Neural crest cell (in vitro differentiated cells): ENCODE data around the gene SEC31B. TPM values are rescaled to one million over a fixed set of nuclear protein-coding genes. Genes with fewer than 3 reads are reported as not detected.

Experiments used
- DNase-seq: peaks from one replicate; pipeline ENCODE4 v3.0.0; 2021; ENCODE audit warnings: low read depth, mixed read lengths, low spot score
- H3K27ac Mint-ChIP-seq: one replicate; pipeline ENCODE4 v1.8.0; 2021; ENCODE audit warnings: mild to moderate bottlenecking, mixed read lengths; ENCODE audit not compliant: unreplicated experiment
- H3K27me3 Mint-ChIP-seq: 2 replicates; pipeline ENCODE4 v1.8.0; 2021; ENCODE audit warnings: low read depth, mild to moderate bottlenecking, mixed read lengths
- H3K36me3 Mint-ChIP-seq: 2 replicates; pipeline ENCODE4 v1.8.0; 2021; ENCODE audit warnings: low read depth, mild to moderate bottlenecking, mixed read lengths
- H3K4me1 Mint-ChIP-seq: 2 replicates; pipeline ENCODE4 v1.8.0; 2021; ENCODE audit warnings: mixed read lengths
- H3K4me3 Mint-ChIP-seq: one replicate; pipeline ENCODE4 v1.8.0; 2021; ENCODE audit warnings: mild to moderate bottlenecking, mixed read lengths
- H3K9me3 Mint-ChIP-seq: 2 replicates; pipeline ENCODE4 v1.8.0; 2021; ENCODE audit warnings: mixed read lengths
- total RNA-seq: library from RNA; stranded (reverse); gene quantifications from 2 replicates; pipeline ENCODE4 v1.2.1, GENCODE V29; 2021
- TF ChIP-seq, protein P1 (sequence below): fragments of 200-600 bp; sonication (generic); conservative IDR thresholded peaks from 2 replicates; pipeline ENCODE4 v1.5.0; 2021; ENCODE audit warnings: antibody characterized with exemption, mild to moderate bottlenecking

SEC31B gene
- total RNA-seq, 1 donor from 2014 or later, result 18.1 TPM

DNA sequence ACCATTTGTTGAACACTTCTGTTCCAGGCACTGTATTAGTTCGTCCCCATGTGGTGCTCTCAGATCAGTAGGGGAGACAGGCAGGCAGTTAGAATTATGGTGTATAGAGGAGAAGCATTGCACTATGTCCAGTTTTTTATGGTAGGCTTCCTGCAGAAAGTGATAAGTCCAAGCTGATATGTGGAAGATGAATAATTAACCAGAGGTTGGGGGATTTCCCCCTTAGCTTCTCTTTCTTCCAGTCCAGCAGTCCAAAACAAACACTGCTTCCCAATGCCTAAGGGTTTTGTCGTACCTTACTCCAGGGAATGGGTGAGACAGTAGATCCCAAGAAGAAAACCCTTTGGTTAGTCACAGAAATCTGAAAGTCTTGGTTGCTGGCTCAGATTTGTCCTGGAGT lies 35.2 kb upstream of the SEC31B start:
- no peaks in the 10 kb centered on the region for H3K36me3 Mint-ChIP-seq

DNA sequence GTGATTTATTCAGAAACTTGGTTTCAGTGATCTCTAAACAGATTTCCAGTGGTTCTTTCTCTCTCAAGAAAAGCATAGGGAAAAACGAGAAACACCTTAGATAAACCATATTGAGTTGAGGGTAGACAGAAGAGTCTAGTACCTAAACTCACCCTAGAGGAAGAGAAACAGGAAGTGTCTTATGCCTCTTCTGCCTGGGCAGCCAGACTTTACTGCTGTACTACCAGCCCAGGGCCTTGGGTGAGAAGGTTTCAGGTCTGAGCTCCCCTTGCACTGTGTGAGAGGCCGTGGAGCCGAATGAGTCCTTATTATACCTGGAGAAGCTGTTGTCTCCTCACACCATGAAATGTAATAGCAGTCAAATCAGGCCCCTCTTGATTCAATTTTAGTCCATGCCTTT lies 34.3 kb upstream of the SEC31B start:
- TF ChIP-seq, protein P1, sequence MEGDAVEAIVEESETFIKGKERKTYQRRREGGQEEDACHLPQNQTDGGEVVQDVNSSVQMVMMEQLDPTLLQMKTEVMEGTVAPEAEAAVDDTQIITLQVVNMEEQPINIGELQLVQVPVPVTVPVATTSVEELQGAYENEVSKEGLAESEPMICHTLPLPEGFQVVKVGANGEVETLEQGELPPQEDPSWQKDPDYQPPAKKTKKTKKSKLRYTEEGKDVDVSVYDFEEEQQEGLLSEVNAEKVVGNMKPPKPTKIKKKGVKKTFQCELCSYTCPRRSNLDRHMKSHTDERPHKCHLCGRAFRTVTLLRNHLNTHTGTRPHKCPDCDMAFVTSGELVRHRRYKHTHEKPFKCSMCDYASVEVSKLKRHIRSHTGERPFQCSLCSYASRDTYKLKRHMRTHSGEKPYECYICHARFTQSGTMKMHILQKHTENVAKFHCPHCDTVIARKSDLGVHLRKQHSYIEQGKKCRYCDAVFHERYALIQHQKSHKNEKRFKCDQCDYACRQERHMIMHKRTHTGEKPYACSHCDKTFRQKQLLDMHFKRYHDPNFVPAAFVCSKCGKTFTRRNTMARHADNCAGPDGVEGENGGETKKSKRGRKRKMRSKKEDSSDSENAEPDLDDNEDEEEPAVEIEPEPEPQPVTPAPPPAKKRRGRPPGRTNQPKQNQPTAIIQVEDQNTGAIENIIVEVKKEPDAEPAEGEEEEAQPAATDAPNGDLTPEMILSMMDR, result no peak
- Mint-ChIP-seq H3K27ac (no peak overlapping the region), H3K4me1 (no peaks in the 10 kb centered on the region), H3K36me3 (no peaks in the 10 kb centered on the region), H3K4me3 (no peak overlapping the region), H3K27me3 (no peaks in the 10 kb centered on the region), H3K9me3 (no peaks in the 10 kb centered on the region)
- DNase-seq, result no peak

More for the DNA sequence above, 35.2 kb upstream of the SEC31B start:
- H3K9me3 Mint-ChIP-seq, result no peaks in the 10 kb centered on the region
- no peak overlapping the region for H3K4me3 Mint-ChIP-seq
- TF ChIP-seq, protein P1, result no peak
- H3K27ac Mint-ChIP-seq, result no peak overlapping the region
- DNase-seq, result no peak
- H3K4me1 Mint-ChIP-seq, result no peaks in the 10 kb centered on the region
- no peaks in the 10 kb centered on the region for H3K27me3 Mint-ChIP-seq

DNA sequence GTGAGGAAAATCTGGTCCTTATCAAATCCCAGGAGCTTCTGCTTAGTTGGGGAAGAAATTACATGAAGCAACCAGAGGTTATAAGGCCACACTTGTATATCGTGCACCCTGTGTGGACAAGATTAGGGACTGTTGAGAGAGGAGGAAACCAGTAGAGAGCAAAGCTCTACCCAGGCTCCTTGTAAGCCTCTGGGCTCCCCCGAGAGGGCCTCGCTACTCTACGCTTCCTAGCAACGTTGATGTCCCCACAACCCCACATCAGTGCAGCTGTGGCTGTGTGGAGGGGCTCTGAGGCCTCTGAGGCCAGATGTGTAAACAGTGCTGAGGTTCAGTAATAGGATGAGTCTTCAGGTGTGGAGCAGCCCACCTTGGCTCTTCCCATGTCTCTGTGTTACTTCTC lies 32.1 kb upstream of the SEC31B start:
- H3K36me3 Mint-ChIP-seq, result peaks cover 6% of the 10 kb centered on the region
- no peak overlapping the region for H3K4me3 Mint-ChIP-seq
- no peak overlapping the region for H3K27ac Mint-ChIP-seq
- H3K27me3 Mint-ChIP-seq, result no peaks in the 10 kb centered on the region
- TF ChIP-seq, protein P1, result no peak
- no peaks in the 10 kb centered on the region for H3K4me1 Mint-ChIP-seq
- DNase-seq, result no peak
- no peaks in the 10 kb centered on the region for H3K9me3 Mint-ChIP-seq

DNA sequence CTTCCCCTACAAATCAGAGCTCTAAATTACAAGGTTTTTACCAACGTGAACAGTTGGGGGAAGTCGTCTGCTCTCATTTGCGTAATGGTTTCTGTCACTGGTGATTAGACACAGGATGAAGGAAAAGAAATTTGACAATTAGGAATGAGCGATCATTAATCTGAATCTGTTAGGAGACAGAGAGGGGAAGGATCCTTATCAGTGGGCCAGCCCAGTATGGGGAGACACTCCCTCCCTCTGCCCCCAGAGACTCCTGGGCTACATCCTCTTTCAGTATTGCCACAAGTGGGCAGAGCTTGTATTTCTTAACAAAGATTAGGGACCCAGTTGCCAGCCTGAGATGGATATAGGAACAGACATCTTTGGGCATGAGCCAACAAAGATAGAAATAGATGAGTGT lies 31.5 kb upstream of the SEC31B start:
- no peaks in the 10 kb centered on the region for H3K27me3 Mint-ChIP-seq
- peaks cover 10% of the 10 kb centered on the region for H3K36me3 Mint-ChIP-seq
- H3K4me1 Mint-ChIP-seq, result no peaks in the 10 kb centered on the region
- no peak for DNase-seq
- no peaks in the 10 kb centered on the region for H3K9me3 Mint-ChIP-seq
- H3K4me3 Mint-ChIP-seq, result no peak overlapping the region
- TF ChIP-seq, protein P1, result no peak
- H3K27ac Mint-ChIP-seq, result no peak overlapping the region

DNA sequence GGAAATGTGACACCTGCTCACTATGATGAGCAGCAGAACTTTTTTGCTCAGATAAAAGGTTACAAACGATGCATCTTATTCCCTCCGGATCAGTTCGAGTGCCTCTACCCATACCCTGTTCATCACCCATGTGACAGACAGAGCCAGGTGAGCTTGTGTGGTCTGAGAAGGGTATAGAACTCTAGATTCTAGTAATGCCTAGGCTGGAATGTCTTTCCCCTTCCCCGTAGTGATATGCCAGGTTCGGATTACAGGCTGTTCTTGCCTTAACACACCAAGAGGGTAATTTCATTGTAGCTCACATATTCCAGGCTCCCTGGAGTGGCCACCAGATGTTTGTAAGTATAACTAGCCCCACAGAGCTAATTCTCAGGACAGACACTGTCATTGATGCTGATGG lies 25.3 kb upstream of the SEC31B start:
- TF ChIP-seq, protein P1, result no peak
- H3K27me3 Mint-ChIP-seq, result no peaks in the 10 kb centered on the region
- no peak overlapping the region for H3K4me3 Mint-ChIP-seq
- H3K9me3 Mint-ChIP-seq, result no peaks in the 10 kb centered on the region
- no peaks in the 10 kb centered on the region for H3K4me1 Mint-ChIP-seq
- no peak for DNase-seq
- peaks cover 17% of the 10 kb centered on the region for H3K36me3 Mint-ChIP-seq
- no peak overlapping the region for H3K27ac Mint-ChIP-seq

DNA sequence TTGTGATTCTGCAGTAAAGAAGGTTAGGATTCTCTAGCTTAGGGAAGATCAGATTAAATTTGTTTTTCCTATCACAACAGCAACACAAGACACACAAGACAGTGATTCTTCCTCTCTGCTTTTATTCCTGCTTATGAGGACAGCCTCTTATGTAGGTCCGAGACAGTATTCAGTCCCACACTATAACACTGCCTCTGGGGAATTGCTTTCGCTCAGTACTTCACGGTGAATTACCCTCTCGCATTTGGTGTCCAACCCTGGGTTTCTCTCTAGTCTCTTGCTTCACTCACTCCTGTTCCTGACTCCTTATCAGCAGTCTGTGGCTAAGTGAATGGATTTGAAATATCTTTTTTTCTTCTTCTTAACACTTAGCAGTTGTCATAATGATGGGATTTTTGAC lies 17.8 kb upstream of the SEC31B start:
- no peak for DNase-seq
- no peaks in the 10 kb centered on the region for H3K9me3 Mint-ChIP-seq
- no peak overlapping the region for H3K4me3 Mint-ChIP-seq
- H3K36me3 Mint-ChIP-seq, result peaks cover 5% of the 10 kb centered on the region
- H3K27ac Mint-ChIP-seq, result no peak overlapping the region
- peaks cover 3% of the 10 kb centered on the region for H3K4me1 Mint-ChIP-seq
- TF ChIP-seq, protein P1, result no peak
- H3K27me3 Mint-ChIP-seq, result no peaks in the 10 kb centered on the region
